A204.1 (cell line): ENCODE results near the gene ZBTB7A.

Source experiments
- FAIRE-seq: peaks from 2 replicates; lab custom pipeline; 2012; peaks lifted over from hg19 to GRCh38; lab: Jason Lieb, UNC

The ZBTB7A gene

GRCh38 chr19:4067396-4068046 lies 822 bp upstream of the ZBTB7A start:
- no peak for FAIRE-seq

DNA sequence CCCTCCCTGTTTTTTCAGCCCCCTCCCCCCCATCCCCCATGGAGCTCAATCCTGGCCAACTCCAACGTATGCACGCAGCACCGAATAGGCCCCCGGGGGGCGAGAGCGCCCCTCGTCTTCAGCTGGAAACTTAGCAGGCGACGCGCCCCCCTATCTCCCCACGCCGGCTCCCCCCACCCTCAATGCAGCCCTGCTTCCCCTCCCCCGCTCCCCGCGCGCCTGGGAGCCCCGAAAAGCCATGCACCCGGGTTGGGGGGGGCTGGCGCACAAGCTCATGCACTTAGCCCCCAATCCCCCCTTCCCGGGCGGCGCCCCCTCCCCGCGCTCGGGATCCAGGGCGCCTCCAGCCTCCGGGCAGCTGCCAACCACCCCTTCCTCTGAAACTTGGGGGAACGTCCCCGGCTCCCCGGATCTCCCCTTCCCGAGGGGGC lies 508 bp downstream of the ZBTB7A start:
- no peak for FAIRE-seq

GRCh38 chr19:4065430-4066175 lies 1.1 kb downstream of the ZBTB7A start:
- no peak for FAIRE-seq

- FAIRE-seq, result no peak
These were observed 2.0 kb downstream of the ZBTB7A start for GRCh38 chr19:4064496-4065260.

GRCh38 chr19:4064149-4064495 lies 2.6 kb downstream of the ZBTB7A start:
- no peak for FAIRE-seq

DNA sequence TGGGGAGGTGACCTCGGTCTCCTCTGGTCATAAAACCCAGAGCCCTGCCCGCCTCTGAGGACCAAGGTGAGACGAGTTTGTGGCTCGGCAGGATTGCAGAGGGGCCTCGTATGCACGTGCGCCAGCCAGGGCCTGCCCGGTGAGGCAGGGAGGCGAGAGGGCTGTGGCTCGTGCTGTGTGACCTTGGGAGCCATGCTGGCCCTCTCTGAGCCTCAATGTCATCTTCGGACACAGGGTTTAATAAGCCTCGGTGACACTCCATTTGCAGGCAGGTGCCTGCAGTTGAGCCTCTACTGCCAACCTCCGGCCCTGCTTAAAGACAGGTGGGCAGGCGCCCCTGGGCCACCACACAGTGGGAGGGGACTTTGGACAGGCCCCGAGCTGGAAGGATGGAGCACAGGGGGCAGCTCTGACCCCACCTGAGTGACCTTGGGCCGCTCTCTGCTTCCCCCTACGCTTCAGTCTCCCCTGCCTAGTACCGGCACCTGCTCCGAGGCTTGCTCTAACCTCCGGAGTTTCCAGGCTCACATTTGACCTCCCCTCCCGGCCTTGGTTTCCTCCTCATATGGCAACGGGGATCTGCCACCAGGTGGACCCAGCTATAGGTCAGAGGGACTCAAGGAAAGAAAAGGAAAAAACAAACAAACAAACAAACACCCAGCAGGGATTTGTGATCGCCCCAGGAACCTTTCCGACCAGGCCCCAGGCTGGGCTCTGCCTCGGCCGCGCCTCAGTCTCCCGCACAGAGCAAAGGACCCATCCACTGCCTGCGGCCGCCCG lies 3.1 kb downstream of the ZBTB7A start:
- FAIRE-seq, result no peak

DNA sequence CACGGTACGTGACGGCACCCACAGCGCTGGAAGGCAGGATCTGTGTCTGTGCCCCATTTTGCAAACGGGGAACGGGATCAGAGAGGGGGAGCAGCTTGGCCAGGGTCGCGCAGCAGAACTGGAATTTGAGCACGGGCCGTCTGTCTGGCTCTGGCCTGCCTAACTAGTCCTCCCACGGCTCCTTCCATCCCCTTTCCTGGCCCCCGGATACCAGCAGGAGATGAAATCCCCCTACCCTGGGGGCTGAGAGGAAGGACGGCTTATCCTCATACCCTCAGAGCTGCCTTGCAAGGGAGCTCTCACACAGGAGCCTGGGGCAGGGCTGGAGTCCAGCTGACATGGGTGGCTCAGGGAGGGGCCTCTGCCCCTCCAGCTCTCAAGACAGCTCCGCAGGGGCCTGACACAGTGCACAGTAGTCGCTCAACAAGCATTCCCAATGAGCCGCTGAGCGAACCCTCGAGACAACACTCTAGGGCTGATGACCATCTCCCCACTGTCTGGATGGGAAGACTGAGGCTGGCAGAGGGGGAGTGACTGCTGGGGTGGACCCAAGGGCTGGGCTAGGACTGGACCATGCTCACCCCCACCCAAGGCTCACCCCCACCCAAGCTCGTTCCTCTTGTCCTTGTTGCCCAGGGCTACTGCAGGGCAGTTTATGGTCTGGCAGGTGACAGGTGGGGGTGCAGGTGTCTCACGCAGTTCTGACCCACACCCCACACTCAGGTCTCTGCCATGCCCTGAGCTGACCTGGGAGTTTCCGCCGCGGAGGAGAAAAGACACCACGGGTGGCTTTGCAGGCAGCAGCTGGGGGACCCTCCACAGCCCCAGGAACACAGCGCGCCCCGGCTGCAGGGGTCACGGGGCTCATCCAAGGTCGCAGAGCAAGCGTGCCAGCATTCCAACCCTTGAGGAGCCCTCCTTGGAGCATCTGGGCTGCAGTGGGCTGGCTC lies 4.0 kb downstream of the ZBTB7A start:
- no peak for FAIRE-seq

DNA sequence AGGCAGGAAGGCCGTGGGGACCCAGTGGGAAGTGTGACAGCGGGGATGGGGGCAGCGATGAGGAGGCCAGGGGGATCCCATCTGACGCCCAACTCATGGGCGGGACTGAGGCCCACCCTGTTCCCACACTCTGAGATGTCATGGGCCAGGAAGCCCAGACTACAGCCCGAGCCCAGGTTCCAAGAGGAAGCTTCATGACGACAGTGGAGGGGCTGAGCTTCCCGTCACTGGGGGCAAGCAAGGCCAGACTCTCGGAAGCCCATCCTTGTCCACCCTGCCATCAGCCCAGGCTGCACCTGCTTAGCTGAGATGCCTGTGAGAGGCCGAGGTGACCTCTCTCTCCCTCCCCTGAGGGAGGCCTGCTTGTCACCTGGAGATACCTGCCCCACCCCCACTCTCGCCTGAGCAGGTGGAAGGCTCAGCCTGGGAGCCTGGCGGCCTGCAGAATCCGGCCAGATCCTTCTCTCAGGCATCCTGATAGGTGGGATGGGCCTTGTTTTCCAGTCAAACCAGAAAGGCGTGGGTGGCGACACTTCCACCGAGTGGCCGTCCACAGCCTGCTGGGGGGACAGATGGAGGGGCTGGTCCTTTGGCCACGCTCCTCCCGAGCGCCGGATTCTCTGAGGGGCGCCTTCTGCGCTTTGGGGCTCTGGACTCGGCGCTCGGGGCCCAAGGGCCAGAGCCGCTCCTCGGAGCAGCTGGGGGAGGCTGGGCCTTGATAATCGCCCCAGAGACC lies 4.8 kb downstream of the ZBTB7A start:
- FAIRE-seq, result no peak

- FAIRE-seq, result no peak
These were observed 5.5 kb downstream of the ZBTB7A start for GRCh38 chr19:4061178-4061682.

DNA sequence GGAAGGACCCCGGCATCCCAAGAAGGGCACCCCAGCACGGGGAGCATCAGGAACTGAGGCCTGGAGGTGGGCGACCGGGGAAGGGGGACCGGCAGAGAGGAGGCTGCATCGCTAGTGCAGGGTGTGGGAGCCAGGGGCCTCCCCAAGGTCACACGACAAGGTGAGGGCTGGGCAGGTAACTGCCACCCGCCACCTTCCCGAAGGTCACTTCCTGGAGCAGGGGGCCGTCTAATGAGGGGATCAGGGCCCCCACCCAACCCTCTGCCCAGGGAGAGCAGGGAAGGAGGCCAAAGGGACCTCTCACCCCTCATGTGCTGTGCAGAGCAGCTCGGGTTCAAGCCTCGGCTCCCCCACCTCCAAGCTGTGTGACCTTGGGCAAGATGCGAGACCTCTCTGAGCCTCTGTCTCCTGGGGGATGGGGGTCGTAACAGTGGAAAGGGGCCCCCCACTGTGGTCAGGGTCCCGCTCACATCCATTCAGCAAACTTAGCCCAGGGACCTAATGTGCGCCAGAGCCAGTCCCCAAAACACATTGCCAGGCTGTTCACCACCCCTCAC lies 6.0 kb downstream of the ZBTB7A start:
- no peak for FAIRE-seq

DNA sequence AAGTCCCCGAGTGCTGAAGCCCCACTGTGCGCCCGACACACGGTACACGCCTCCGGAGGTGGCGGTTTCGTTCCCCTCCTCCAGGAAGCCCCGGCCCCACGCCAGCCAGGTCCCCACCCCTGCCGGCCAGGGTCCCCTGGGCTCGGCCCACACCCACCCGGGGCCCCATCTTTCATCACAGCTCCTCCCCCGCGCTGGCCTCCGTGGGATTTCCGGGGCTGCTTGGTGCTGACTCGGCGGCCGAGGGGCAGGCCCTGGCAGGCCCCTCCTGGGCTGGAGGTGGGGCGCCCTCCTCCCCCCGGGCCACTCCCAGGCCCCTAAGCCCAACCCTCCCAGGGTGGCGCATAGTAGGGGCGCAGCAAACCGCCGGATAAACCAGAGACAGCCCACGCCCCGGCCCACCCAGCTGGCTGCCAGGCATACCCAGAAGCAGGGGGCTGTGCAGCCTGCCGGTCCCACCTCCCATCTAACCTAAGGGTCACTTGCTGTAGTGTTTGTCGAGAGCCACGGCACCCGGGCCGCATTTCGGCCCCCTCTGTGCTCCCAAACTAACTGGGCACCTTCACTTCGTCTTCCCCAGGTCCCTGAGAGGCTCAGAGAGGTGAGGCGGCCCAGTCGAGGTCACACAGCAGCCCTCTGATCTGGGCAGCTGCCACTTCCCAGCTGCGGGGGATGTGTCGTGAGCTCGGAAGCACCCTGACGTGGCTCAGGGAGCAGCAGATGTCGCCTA lies 6.6 kb downstream of the ZBTB7A start:
- FAIRE-seq, result no peak

DNA sequence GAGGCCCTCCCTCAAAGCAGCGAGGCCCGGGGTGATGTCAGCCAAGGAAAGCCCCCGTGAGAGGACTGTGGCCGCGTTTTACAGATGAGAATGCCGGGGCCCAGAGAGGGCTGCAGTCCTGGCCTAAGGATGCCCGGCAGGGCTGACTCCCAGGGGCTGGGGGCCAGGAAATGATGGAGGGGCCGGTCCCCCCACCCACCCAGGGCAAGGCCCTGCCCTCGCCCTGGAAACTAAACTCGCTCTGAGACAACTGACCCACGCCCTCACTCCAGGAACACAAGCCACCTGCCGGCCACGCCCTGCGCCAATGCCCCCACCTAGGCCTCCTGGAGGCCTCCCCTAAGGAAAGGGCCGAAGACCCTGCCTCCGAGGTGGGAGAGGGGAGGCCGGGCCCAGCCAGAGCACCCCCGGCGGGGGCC lies 7.2 kb downstream of the ZBTB7A start:
- no peak for FAIRE-seq

GRCh38 chr19:4058693-4059452 lies 7.8 kb downstream of the ZBTB7A start:
- FAIRE-seq, result no peak

GRCh38 chr19:4057931-4058692 lies 8.6 kb downstream of the ZBTB7A start:
- FAIRE-seq, result no peak

DNA sequence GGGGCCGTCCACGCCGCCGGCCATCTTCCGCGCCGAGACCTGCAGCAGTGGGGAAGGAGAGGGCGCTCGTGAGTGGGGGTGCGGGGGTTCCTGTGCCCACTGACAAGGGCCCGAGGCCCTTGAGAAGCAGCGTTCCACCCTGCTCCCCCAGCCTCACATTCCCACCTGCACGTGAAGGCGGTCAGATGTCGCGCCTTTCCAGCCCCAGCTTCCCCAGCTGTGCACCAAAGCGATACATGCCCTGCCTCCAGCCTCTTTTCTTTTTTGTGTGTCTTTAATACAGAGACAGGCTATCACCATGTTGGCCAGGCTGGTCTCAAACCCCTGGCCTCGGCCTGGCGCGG lies 11.5 kb downstream of the ZBTB7A start:
- no peak for FAIRE-seq

- FAIRE-seq, result no peak
These were observed 12.1 kb downstream of the ZBTB7A start for GRCh38 chr19:4054441-4055208.
